Suppressor macrophage (primary cell): ENCODE measurements around the gene STXBP2.

Experiments used
- DNase-seq, 4 experiments: peaks; one replicate each; pipeline ENCODE4 v3.0.0-alpha.2; 2020 to 2022
- total RNA-seq, 17 experiments: gene quantifications; one replicate each; lab custom pipeline; 2026; ENCODE audit warnings: mixed read lengths in 6 of 17, inconsistent platforms in 3 of 17; lab: John Stamatoyannopoulos, UW

STXBP2 gene
- total RNA-seq: 2.8 to 13.2 (median 6.0) reads per million in 17 experiments

DNA sequence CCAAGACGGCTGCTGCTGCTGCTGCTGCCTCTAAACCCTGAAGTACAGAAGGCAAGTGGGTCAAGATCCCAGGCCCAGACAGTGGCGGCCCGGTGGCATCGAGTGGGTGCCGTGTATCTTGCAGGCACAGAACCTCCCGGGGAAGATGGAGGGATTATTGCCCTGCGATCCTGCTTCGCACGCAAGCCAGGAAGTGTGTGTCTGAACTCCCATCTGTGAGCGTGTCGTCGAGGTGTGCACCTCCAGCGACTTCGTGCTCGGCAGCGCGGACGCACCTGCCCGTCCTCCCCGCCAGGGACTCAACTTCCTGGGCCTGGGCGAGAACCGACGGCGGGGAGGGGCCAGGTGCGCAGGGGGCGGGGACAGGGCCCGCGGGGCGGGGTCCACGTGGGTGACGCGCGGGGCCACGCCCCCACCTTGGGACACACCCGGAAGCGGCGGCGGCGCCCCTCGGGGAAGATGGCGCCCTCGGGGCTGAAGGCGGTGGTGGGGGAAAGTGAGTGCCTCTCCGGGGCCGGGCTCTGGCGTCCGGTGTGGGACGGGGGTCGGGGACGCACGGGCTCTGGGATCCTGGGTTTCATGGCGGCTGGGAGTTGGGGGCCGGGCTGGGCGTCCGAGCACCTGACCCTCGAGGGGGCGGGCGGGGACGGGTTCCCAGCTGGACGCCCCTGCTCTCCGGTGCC, at the start of gene STXBP2:
TSS of gene STXBP2 (plus strand) at position 420 of the 683 bp plus-strand sequence. CDS start at position 460, 40 bp downstream.
- peak; percentile 83 to 95 (median 90) for DNase-seq

DNA sequence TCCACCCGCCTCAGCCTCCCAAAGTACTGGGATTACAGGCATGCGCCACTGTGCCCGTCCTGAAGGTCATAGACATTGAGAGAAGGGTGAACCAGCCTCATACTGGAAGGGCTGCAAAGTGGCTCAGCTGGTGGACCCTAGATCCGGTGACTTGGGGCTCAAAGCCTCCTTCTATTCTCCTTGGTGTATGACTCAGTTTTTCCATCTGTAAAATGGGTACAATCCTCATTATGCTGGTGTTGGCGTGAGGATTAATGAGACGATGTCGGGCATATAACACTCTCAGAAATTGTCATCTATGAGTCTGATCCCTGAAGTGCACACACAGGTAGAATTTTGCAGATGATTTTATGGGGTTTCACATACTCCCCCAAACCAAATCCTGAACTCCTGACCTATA, 47.1 kb upstream of the STXBP2 start:
- DNase-seq: no peak

GRCh38 chr19:7590256-7590655, 46.7 kb upstream of the STXBP2 start:
- no peak for DNase-seq

GRCh38 chr19:7595466-7596133, 41.3 kb upstream of the STXBP2 start, which contains the start of gene CAMSAP3:
CAMSAP3 (plus strand) TSS chr19:7595863; CDS start chr19:7596003, 140 bp downstream.
- DNase-seq: peak in 2 of 4 experiments; percentile 30 to 48

GRCh38 chr19:7596211-7596937, 40.5 kb upstream of the STXBP2 start:
- no peak for DNase-seq

GRCh38 chr19:7597689-7598088, 39.2 kb upstream of the STXBP2 start:
- no peak for DNase-seq

- no peak for DNase-seq
Measured at GRCh38 chr19:7598180-7598579, 38.7 kb upstream of the STXBP2 start.

DNA sequence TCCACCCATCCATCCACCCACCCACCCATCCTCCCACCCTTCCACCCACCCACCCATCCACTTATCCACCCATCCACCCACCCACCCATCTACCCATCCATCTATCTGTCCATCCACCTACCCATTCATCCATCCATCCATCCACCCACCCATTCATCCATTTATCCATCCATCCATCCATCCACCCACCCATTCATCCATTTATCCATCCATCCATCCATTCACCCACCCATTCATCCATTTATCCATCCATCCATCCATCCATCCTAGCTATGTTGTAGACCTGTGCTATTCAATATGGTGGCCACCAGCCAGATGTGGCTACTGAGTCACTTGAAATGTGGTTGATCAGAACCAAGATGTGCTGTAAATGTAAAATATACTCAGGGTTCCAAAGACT, 36.2 kb upstream of the STXBP2 start:
- no peak for DNase-seq

DNA sequence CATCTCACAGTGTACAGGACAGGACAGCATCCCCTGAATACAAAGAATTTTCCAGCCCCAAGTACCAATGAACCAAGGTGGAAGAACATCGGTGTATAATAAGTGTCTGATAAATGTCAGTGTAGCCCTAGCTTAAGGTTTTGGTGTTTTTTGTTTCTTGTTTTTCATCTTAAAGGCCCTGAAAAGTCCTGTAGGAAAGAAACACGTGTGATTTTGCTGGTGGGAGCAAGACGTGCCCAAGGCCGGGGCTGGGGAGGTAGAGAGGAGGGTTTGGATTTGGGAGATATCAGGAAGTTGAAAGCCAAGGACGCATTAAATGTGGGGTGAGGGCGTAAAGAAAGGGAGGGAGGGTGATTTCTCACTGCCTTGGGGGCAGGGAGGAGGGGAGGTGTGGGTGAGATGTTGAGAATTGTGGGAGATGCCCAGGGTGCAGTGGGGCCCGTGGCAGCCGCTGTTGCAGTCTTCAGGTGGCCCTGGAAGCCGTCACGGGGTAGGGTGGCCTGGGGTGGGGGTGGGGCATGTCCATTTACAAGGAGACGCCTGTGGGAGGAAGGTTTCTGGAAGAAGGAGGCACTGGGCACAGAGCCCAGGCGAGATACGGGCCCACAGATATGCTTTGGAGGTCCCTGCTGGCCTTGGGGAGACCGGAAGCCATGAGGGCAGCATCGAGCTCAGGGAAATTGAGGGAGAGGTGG, 34.5 kb upstream of the STXBP2 start:
- no peak for DNase-seq

GRCh38 chr19:7602935-7603497, 33.9 kb upstream of the STXBP2 start:
- DNase-seq: no peak

DNA sequence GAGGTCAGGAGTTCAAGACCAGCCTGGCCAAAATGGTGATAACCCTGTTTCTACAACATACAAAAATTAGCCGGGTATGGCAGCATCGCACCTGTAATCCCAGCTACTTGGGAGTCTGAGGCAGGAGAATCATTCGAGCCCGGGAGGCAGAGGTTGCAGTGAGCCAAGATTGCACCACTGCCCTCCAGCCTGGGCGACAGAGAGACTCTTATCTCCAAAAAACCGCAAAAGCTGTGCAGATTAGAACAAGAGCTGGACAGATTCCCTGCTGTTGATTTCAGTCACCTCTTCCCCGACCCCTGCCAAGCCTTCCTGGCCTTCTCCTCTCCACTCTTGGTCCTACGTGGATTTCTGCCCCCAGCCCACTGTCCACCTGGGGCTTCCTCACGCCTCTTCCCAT, 33.0 kb upstream of the STXBP2 start:
- DNase-seq: no peak

DNA sequence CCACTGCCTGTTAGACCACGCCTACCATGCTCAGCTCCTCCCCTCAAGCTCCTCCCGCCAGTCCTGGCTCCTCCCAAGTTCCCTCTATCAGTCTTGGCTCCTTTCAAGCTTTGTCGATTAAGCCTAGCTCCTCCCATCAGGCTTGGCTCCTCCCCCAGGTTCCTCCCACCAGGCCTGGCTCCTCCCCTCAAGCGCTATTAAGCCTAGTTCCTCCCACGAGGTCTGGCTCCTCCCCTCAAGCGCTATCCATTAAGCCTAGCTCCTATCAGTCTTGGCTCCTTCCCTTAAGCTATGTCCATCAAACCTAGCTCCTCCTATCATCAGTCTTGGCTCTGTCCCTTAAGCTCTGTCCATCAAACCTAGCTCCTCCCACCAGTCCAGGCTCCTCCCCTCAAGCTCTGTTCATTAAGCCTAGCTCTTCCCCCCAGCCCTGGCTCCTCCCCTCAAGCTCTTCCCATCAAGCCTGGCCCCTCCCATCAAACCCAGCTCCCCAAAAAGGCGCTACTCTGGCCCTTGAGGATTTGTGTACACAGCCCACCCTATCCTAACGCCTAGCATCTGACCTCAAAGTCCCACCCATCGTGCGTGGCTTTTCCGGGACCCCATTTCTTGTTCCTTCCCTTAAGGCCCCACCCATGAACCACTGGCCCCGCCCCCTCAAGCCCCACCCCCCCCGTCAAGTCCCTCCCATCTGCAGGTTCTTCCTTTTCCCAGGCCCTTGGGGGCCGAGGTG, 31.3 kb upstream of the STXBP2 start:
- peak; percentile 16 to 30 (median 26) for DNase-seq

- DNase-seq: no peak
Measured at GRCh38 chr19:7606289-7606688, 30.6 kb upstream of the STXBP2 start.

DNA sequence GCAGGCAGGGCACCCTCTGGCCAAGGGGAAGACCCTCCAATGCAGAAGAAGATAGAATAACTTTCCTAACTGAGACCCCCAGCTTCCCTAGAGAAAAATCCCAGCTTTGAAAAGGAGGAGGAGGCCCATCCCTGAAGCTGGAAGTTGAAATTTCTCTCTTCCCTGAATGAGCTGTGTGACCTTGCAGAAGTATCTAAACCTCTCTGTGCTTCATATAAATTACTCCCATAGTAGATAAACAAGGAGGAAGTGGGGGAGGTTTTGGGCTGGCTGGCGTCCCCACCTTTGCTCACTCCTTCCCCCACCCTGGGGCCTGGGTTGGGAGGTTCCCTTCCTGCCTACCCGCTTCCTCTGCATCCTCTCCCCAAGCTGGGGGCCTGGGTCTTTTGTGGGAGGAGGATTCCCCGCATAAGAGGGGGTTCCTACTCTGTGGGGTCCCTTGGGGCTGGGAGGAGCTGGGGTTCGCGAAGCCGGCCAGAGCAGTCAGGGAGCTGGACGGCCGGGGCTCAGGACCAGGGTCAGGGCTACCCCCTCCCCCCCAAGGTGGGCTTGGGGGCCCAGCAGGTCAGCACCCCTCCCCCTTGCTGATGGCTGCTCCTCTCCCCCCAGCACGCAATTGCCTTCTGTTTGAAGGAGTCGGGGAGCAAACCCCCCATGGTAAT, 29.6 kb upstream of the STXBP2 start:
- no peak for DNase-seq

DNA sequence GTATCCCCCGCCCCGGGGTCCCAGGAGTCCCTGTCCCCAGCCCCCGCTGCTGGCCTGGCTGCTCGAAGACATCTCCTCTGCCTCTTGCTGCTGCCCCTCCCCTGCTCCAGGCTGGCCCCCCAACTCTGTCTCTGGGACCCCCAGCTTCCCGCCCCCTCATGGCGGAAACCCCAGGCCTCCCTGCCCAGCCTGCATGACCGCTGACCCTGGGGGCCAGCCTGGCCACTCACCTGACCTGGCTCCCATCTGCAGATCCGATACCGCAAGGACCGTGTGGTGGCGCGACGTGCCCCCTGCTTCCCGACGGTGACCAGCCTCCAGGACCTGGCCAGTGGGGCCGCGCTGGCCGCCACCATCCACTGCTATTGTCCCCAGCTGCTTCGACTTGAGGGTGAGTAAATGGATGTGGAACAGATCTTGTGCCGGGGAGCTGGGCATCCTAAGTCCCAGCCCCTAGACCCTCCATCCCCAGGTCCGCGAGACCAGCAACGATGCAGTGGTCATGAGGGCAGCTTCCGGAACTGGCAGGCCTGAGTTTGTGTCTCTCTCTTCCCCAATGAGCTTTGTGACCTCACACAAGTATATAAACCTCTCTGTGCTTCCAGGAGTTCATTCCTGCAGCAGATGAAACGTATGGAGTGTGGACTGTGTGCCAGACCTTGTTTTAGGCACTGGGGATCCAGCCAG, 28.9 kb upstream of the STXBP2 start:
- no peak for DNase-seq

DNA sequence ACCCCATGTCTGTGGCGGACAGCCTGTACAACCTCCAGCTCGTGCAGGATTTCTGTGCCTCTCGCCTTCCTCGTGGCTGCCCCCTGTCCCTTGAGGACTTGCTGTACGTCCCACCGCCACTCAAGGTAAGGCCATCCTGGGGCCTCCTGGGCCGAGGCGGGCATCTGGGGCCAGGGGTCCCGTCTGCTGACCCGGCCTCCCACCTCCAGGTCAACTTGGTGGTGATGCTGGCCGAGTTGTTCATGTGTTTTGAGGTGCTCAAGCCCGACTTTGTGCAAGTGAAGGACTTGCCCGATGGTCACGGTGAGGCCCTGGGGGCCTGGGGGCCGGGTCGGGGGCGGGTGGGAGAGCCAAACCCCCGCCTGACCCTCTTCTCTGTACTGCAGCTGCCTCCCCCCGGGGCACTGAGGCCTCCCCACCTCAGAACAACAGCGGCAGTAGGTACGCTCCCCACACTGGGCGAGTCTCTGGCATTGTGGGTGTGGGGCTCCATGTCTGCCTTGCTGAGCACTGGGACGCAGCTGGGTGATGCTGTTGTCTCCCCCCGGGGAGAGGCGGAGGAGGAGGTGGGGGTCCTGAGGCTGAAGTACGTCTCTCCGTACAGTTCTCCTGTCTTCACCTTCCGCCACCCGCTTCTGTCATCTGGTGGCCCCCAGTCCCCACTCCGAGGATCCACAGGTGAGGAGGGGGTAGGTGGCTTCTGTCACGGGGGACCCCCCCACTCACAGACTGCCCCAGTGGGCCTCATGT, 26.2 kb upstream of the STXBP2 start:
- no peak for DNase-seq

DNA sequence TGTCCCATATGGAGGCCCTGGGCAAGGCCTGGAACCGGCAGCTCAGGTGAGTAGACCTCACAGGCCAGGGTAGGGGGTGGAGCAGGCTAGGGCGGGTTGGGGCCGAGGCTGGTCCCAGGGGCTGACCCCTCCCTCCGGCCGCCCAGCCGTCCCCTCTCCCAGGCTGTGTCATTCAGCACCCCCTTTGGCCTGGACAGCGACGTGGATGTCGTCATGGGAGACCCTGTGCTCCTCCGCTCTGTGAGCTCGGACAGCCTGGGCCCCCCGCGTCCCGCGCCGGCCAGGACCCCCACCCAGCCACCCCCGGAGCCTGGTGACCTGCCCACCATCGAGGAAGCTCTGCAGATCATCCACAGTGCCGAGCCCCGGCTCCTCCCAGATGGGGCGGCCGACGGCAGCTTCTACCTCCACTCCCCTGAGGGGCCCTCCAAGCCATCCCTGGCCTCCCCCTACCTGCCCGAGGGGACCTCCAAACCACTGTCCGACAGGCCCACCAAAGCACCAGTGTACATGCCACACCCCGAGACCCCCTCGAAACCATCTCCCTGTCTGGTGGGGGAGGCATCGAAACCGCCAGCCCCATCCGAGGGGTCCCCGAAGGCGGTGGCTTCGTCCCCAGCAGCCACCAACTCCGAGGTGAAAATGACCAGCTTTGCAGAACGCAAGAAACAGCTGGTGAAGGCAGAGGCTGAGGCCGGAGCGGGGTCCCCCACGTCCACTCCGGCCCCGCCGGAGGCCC, 25.2 kb upstream of the STXBP2 start:
- no peak for DNase-seq

DNA sequence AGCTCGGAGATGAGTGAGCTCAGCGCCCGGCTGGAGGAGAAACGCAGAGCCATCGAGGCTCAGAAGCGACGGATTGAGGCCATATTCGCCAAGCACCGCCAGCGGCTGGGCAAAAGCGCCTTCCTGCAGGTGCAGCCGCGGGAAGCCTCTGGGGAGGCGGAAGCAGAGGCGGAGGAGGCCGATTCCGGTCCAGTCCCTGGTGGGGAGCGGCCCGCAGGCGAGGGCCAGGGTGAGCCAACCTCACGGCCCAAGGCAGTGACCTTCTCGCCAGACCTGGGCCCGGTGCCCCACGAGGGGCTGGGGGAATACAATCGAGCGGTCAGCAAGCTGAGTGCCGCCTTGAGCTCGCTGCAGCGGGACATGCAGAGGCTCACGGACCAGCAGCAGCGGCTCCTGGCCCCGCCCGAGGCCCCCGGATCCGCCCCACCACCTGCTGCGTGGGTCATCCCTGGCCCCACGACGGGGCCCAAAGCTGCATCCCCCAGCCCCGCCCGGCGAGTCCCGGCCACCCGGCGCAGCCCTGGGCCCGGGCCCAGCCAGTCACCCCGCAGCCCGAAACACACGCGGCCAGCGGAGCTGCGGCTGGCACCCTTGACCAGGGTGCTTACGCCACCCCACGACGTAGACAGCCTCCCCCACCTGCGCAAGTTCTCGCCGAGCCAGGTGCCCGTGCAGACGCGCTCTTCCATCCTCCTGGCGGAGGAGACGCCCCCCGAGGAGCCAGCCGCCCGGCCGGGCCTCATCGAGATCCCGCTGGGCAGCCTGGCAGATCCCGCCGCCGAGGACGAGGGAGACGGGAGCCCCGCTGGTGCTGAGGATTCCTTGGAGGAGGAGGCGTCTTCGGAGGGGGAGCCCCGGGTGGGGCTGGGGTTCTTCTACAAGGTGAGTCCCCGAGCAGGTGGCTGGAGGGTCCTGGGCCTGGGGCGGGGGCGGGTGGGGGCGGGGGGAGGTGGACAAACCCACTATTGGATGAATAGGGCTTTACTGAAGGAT, 24.3 kb upstream of the STXBP2 start:
- DNase-seq: no peak
